ENCODE data around the gene TCF7L1.

The TCF7L1 gene

GRCh38 chr2:85166021-85166420 lies 32.8 kb downstream of the TCF7L1 start:
- ChIA-PET POLR2A (no interaction called here), CTCF (interaction anchor here (0.9 to 1.9 kb wide), 6 partner anchors 9 to 119 kb away, joined by 3 to 5 read pairs (median 3); no protein-coding TSS in a partner anchor)
- no peak for DNase-seq (ENCODE audit: low read depth, low spot score)
- no peak overlapping the region for H3K4me3 ChIP-seq (ENCODE audit: low read depth, low read length)
- no peak for TF ChIP-seq CTCF (IDR thresholded peaks at IDR 0.05; ENCODE audit: insufficient read depth, low read length, missing control alignments)

GRCh38 chr2:85167479-85167878 lies 34.3 kb downstream of the TCF7L1 start:
- no peak for DNase-seq (ENCODE audit: low read depth, low spot score)
- no peak overlapping the region for H3K4me3 ChIP-seq (ENCODE audit: low read depth, low read length)
- ChIA-PET POLR2A (no interaction called here), CTCF (no interaction called here)
- no peak for TF ChIP-seq CTCF (IDR thresholded peaks at IDR 0.05; ENCODE audit: insufficient read depth, low read length, missing control alignments)

GRCh38 chr2:85168942-85169341 lies 35.8 kb downstream of the TCF7L1 start:
- ChIA-PET POLR2A (no interaction called here), CTCF (no interaction called here)
- no peak overlapping the region for H3K4me3 ChIP-seq (ENCODE audit: low read depth, low read length)
- TF ChIP-seq CTCF (IDR thresholded peaks at IDR 0.05; ENCODE audit: insufficient read depth, low read length, missing control alignments), result no peak
- no peak for DNase-seq (ENCODE audit: low read depth, low spot score)

- no peak overlapping the region for H3K4me3 ChIP-seq (ENCODE audit: low read depth, low read length)
- ChIA-PET CTCF (interaction anchor here (1.3 kb wide), 1 partner anchor 131 kb away, joined by 3 read pairs; no protein-coding TSS in a partner anchor), POLR2A (no interaction called here)
- no peak for DNase-seq (ENCODE audit: low read depth, low spot score)
- no peak for TF ChIP-seq CTCF (IDR thresholded peaks at IDR 0.05; ENCODE audit: insufficient read depth, low read length, missing control alignments)
Measured at GRCh38 chr2:85169581-85169980, 36.4 kb downstream of the TCF7L1 start.

GRCh38 chr2:85170938-85171475 lies 37.8 kb downstream of the TCF7L1 start:
- CTCF ChIA-PET, result interaction anchor here (0.6 to 1.3 kb wide), 6 partner anchors 8 to 130 kb away, joined by 3 to 4 read pairs (median 3); no protein-coding TSS in a partner anchor

GRCh38 chr2:85171916-85172315 lies 38.7 kb downstream of the TCF7L1 start:
- no peak overlapping the region for H3K4me3 ChIP-seq (ENCODE audit: low read depth, low read length)
- TF ChIP-seq CTCF (IDR thresholded peaks at IDR 0.05; ENCODE audit: insufficient read depth, low read length, missing control alignments), result no peak
- no peak for DNase-seq (ENCODE audit: low read depth, low spot score)
- ChIA-PET CTCF (interaction anchor here (0.6 to 1.3 kb wide), 4 partner anchors 8 to 42 kb away, joined by 3 to 4 read pairs (median 3); no protein-coding TSS in a partner anchor), POLR2A (no interaction called here)

More at GRCh38 chr2:85170938-85171475, 37.8 kb downstream of the TCF7L1 start:
- TF ChIP-seq CTCF (IDR thresholded peaks at IDR 0.05; ENCODE audit: insufficient read depth, low read length, missing control alignments), result no peak
- no peak for DNase-seq (ENCODE audit: low read depth, low spot score)
- POLR2A ChIA-PET, result no interaction called here
- no peak overlapping the region for H3K4me3 ChIP-seq (ENCODE audit: low read depth, low read length)

All from AG04449 (cell line).